HepG2 (cell line): ENCODE results near the gene MAP2K7. TPM values are rescaled to one million over a fixed set of nuclear protein-coding genes. Genes with fewer than 3 reads are reported as not detected.

Source experiments
- AKNA ChIP-seq: sonication (generic); formaldehyde crosslinking; IDR thresholded peaks from 2 replicates; pipeline ENCODE4 v1.4.0; 2020; ENCODE audit warnings: missing genetic modification reagents, borderline replicate concordance
- ARID5B ChIP-seq: IDR thresholded peaks from 2 replicates; pipeline ENCODE4 v1.4.0; 2020; ENCODE audit warnings: mild to moderate bottlenecking, missing genetic modification reagents
- KLF15 ChIP-seq: sonication (generic); formaldehyde crosslinking; IDR thresholded peaks from 2 replicates; pipeline ENCODE4 v1.8.1; 2023; ENCODE audit warnings: borderline replicate concordance, mild to moderate bottlenecking, inconsistent platforms, missing genetic modification reagents, mixed read lengths
- MAFF ChIP-seq: IDR thresholded peaks from 2 replicates; pipeline ENCODE4 v1.6.1; 2011; ENCODE audit warnings: low read depth, low read length, improper control_type of control experiment
- MLX ChIP-seq: IDR thresholded peaks from 2 replicates; pipeline ENCODE4 v1.6.1; 2016
- POGZ ChIP-seq: sonication (generic); formaldehyde crosslinking; IDR thresholded peaks from 2 replicates; pipeline ENCODE4 v1.4.0; 2020; ENCODE audit warnings: mild to moderate bottlenecking, missing genetic modification reagents
- SIN3A ChIP-seq: IDR thresholded peaks from 2 replicates; pipeline ENCODE4 v1.6.1; 2011; ENCODE audit warnings: low read depth, mild to moderate bottlenecking, control low read depth, low read length, borderline replicate concordance
- SIX4 ChIP-seq: sonication (generic); formaldehyde crosslinking; IDR thresholded peaks from 2 replicates; pipeline ENCODE4 v1.4.0; 2020; ENCODE audit warnings: missing genetic modification reagents
- TBP ChIP-seq: sonication (generic); formaldehyde crosslinking; IDR thresholded peaks from 2 replicates; pipeline ENCODE4 v1.5.0; 2020; ENCODE audit warnings: missing genetic modification reagents
- ZBTB1 ChIP-seq: sonication (generic); formaldehyde crosslinking; IDR thresholded peaks from 2 replicates; pipeline ENCODE4 v1.4.0; 2020; ENCODE audit warnings: missing genetic modification reagents, borderline replicate concordance
- ZIK1 ChIP-seq: sonication (generic); formaldehyde crosslinking; IDR thresholded peaks from 2 replicates; pipeline ENCODE4 v1.5.0; 2020; ENCODE audit warnings: mild to moderate bottlenecking, low read depth, missing genetic modification reagents, borderline replicate concordance
- ZNF562 ChIP-seq: sonication (generic); formaldehyde crosslinking; IDR thresholded peaks from 2 replicates; pipeline ENCODE4 v1.8.0; 2022; ENCODE audit warnings: missing genetic modification reagents, borderline replicate concordance
- ZNF670 ChIP-seq: sonication (generic); formaldehyde crosslinking; IDR thresholded peaks from 2 replicates; pipeline ENCODE4 v1.8.0; 2022; ENCODE audit warnings: mild to moderate bottlenecking, missing genetic modification reagents, borderline replicate concordance
- ZNF674 ChIP-seq: sonication (generic); formaldehyde crosslinking; IDR thresholded peaks from 2 replicates; pipeline ENCODE4 v1.5.0; 2020; ENCODE audit warnings: low read depth, mild to moderate bottlenecking, missing genetic modification reagents
- ZNF7 ChIP-seq: IDR thresholded peaks from 2 replicates; pipeline ENCODE4 v1.6.1; 2016; ENCODE audit warnings: missing biosample characterization, missing genetic modification reagents
- ZNF746 ChIP-seq: sonication (generic); formaldehyde crosslinking; IDR thresholded peaks from 2 replicates; pipeline ENCODE4 v1.8.0; 2022; ENCODE audit warnings: mild to moderate bottlenecking, missing genetic modification reagents
- ZSCAN21 ChIP-seq: sonication (generic); formaldehyde crosslinking; IDR thresholded peaks from 2 replicates; pipeline ENCODE4 v1.8.0; 2022; ENCODE audit warnings: mild to moderate bottlenecking, missing genetic modification reagents, moderate library complexity, borderline replicate concordance
- polyA plus RNA-seq, 8 experiments: library from polyadenylated mRNA; depleted of rRNA in 3 of 8; stranded (reverse) in 7 of 8; unstranded in 1 of 8; fragments of >200 nt; fragmentation: Illumina TruSeq in 4 of 8; extraction: Trizol in 4 of 8; gene quantifications; 2 replicates each; pipeline versions ENCODE4 v1.2.1 to v1.2.3, GENCODE V29; 2011 to 2016; ENCODE audit warnings: low read depth in 4 of 8, missing spikeins in 1 of 8, mixed read lengths in 1 of 8; ENCODE audit not compliant: insufficient read depth in 1 of 8
- total RNA-seq, 5 experiments: library from RNA; depleted of rRNA; stranded (reverse); fragments of >200 nt; fragmentation: Illumina TruSeq; extraction: Trizol; gene quantifications; 2 replicates each; pipeline ENCODE4 v1.2.3, GENCODE V29; 2016; ENCODE audit warnings: low read depth in 1 of 5
- TF ChIP-seq, protein P1 (sequence below): IDR thresholded peaks from 2 replicates; pipeline ENCODE4 v1.6.1; 2016; ENCODE audit warnings: low read depth, borderline replicate concordance
- TF ChIP-seq, protein P2 (sequence below): sonication (generic); formaldehyde crosslinking; IDR thresholded peaks from 2 replicates; pipeline ENCODE4 v1.4.0; 2020; ENCODE audit warnings: mild to moderate bottlenecking, low read depth, missing genetic modification reagents

MAP2K7 gene
- total and polyA plus RNA-seq, 2 of the 13 experiments (the other 11 are each of a cell fraction or from before 2014, with no cell fraction given), result 9.0 to 10.8 TPM

- TF ChIP-seq ZBTB1 (no peak), MLX (CRISPR knock-in tag) (no peak), POGZ (no peak), ZSCAN21 (CRISPR knock-in tag) (peak; percentile 67; the same call in 1 of the 2 replicates), MAFF (no peak), ARID5B (no peak), SIX4 (no peak), KLF15 (CRISPR knock-in tag) (no peak), ZNF670 (CRISPR knock-in tag) (no peak), ZNF674 (no peak), TBP (CRISPR knock-in tag) (no peak), SIN3A (no peak), ZNF562 (CRISPR knock-in tag) (no peak; the same call in 1 of the 2 replicates), ZNF746 (CRISPR knock-in tag) (no peak), ZNF7 (no peak), ZIK1 (0 out of 2 replicates have a peak, but pooled peaks have one; percentile 7), AKNA (CRISPR knock-in tag) (no peak)
- TF ChIP-seq, protein P1, sequence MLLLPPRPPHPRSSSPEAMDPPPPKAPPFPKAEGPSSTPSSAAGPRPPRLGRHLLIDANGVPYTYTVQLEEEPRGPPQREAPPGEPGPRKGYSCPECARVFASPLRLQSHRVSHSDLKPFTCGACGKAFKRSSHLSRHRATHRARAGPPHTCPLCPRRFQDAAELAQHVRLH (CRISPR knock-in tag), result no peak
- TF ChIP-seq, protein P2, sequence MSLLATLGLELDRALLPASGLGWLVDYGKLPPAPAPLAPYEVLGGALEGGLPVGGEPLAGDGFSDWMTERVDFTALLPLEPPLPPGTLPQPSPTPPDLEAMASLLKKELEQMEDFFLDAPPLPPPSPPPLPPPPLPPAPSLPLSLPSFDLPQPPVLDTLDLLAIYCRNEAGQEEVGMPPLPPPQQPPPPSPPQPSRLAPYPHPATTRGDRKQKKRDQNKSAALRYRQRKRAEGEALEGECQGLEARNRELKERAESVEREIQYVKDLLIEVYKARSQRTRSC, result no peak
Observed at GRCh38 chr19:7916103-7916954, 12.7 kb downstream of the MAP2K7 start (continued).
